GM18519 (cell line): Measurements from ENCODE around the gene SPINK13.
"Not testable (repeated sequence)": the region's sequence is repeated elsewhere in the genome, so short reads cannot be mapped to it uniquely, and the experiment has no call there.

Source experiments
- ATAC-seq: cut with Tn5 transposase; IDR thresholded peaks from one replicate; pipeline ENCODE4 v1.9.1; 2021; ENCODE audit warnings: mild to moderate bottlenecking, moderate library complexity; ENCODE audit not compliant: unreplicated experiment, low FRiP score

Gene SPINK13, protein sequence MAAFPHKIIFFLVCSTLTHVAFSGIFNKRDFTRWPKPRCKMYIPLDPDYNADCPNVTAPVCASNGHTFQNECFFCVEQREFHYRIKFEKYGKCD

DNA sequence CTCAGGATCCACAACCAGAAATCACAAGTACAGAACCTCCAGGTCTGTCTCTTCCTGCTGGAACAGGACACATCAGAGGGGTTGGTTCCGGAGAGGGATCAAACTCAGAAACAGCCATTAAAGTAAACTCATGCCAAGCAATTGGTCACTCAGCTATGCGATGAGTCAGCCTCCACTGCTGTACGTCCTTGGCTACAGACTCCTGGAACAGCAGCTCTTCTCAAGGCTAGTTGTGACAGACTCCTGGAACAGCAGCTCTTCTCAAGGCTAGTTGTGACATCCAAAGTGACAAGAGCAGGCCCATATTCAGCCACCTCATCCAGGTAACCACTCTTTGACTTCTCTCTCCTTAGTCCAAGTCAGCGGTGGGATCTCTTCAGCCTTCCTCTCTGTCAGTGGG is at the start of gene SPINK13:
SPINK13 (plus strand) TSS at position 229 of the 400 bp plus-strand sequence. CDS start 1,279 bp downstream, outside the sequence.
- ATAC-seq = no peak

DNA sequence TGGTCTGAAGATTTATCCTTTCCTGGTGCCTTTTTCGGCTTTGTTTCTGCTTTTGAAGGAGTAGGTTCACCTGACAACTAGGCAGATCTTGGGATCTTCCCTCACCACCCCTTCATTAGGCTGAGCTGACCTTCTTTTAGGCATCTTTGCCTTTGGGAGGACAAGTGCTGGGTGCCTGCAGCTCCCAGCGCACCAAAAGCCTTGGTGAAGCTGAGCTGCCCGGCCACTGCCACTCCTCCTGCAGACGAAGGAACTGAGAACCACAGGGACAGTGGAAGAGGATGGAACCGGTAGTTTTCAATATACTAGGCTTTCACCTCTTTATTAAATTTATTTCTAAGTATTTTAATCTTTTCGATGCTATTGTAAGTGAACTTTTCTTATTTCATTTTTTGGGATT is 47.1 kb upstream of the SPINK13 start:
- no peak for ATAC-seq

DNA sequence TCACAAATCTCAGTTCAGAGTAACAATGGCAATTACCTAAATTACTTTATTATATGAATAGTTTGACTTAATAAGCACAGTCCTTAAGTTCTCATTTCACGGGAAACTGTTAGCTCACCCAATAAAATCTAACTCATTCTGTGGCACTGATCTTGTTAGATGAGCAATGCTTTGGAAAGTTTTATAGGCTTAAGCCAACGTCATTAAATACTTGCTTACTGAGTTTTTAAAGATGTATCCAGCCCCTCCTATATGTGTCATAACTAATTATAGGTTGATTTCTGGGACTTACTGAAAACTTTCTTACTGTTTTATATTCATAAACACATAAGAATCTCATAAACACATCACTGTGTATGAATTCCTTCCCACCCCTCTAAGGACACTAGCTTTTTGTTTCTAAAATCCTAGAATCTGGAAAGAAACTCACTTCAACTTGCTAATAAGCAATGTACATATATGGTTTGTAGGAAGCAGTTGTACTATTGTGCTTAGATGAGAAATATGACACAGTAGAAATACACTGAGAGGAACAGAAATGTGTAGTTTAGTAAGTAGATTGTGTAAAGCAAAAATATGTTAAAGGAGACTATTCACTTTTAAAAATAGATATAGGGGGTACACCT is 44.4 kb upstream of the SPINK13 start:
- ATAC-seq = no peak

DNA sequence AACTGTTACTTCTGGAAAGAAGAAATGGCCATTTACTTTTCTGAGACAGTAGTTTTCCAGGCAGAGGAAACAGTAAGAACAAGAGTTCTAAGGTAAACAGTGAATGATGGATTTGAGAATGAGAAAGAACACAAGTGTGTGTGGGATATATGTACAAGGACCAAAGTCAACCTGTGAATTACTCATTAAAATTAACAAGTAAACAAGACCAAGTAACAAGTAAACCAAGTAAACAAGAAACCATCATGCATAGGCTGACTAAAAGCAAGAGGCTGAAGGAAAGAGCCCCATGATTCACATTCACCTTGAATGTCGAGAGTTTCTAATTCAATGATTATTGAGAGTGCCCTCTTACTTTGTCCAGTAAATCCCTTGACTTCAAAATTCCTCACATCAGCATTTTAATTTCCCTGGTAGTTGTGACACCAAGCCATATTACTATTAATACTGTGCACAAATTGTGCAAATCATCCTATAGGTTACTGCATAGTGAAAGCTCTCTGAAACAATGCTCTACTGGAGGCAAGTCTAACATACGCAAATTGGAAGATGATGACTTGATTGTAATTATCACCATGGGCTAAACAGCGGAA is 40.1 kb upstream of the SPINK13 start:
- no peak for ATAC-seq

DNA sequence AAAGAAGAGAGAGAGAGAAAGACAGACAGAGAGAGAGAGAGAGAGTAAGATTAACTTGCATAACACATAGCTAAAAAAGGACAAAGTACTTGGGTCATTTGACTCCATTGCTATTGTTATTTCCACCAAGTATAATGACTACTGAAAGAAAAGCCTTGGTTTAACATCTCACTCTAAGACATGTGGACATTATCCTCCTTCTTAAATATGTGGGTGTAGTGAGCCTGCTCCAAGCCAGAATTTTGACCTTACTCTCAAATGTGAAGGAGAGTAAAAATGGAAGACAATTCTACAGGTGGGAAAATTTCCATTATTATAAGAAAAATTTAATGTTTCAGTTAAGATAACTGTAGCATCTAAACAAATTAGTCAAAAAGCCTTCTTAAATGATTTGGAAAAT is 38.8 kb upstream of the SPINK13 start:
- ATAC-seq = no peak

DNA sequence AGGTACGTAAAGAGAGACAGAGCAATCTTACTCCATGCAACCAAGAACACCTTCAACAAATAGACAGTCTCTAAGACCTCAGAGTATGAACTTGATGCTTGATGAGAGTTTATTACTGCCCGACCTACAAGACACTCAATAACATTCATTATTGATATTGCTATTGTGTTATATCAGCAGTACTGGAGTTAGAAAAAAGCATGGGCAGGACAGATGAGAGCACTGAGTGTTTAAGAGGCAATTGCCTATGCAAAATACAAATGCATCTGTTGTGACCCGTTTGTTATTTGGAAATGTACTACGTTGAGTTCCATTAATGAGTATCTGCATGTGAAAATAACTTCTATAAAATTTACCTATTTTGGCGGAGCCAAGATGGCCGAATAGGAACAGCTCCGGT is 38.4 kb upstream of the SPINK13 start:
- ATAC-seq = no peak

DNA sequence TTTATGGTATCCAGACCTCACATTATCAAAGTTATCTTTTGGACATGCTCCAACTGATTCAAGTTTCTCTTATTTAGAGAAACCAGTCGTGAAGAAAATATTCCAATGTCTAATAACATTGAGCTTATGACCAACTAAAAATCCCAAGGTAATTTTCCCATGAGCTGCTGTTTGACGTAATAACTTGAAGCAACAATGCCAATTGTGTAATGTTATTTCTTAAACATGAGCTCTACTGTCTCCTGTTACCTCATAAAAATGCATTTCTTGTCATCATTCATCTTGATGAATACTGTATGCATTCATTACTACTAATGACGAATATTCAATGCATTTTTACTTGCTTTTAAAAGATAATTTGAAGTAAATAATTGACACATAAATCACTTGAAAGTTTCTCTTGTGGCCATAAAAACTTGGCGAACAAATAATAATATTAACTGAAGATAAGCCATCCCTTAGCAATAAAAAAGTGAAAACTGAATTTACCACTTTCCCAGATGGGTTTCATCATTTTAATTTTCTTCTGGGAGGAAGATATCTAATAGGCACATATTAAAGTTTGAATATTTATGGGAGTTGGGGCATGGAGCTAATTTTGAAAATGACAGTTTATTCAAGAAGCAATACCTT is 30.7 kb upstream of the SPINK13 start:
- ATAC-seq = no peak

DNA sequence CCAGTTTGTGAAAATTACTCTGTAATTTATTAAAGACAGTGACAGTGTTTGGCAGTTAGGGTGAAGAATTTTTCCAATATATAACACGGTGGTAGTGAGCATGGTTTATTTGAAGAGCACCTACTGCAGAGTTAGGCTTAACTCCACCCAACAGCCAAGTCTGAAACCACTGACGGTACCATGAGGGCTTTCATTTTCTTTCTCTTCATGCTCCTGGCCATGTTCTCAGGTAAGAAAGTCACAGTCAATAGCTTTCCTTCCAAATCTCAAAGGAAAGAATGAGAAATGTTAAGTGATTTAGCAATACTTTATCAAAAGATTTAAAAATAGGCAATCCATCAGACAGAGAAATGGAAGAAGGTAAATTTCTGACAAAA is 30.2 kb upstream of the SPINK13 start, which contains the start of gene MARCOL:
MARCOL (plus strand) TSS at position 108 of the 377 bp plus-strand sequence; CDS start at position 181, 73 bp downstream.
- ATAC-seq = no peak

DNA sequence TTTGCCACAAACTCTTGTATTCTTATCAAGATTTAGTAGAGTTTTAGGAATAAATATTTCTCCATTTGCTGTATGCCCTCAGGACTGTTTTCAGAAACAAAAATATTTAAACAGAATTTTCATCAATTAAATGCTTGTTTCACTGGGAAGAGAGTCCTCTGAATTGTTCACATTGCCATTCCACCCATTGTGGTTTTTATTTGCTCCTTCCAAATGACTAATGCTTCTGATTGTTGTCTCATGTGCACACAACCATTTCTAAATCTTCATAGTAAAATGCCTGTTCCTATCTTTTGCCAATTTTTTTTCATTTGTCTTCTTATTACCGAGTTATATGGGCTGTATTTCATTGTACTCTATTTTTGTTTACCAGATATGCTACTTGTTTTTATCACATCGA is 19.7 kb upstream of the SPINK13 start:
- ATAC-seq = no peak

DNA sequence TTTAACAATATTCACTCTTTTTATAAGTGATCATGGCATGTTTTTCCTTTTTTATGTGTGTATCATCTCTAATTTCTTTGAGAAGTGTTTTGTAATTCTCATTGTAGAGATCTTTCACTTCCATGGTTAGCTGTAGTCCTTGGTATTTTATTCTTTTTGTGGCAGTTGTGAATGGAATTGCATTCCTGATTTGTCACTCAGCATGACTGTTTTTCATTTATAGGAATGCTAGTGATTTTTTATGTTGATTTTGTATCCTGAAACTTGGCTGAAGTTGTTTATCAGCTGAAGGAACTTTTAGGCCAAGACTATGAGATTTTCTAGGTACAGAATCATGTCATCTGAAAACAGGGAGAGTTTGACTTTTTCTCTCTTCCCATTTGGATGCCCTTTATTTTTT is 13.1 kb upstream of the SPINK13 start:
- no peak for ATAC-seq

DNA sequence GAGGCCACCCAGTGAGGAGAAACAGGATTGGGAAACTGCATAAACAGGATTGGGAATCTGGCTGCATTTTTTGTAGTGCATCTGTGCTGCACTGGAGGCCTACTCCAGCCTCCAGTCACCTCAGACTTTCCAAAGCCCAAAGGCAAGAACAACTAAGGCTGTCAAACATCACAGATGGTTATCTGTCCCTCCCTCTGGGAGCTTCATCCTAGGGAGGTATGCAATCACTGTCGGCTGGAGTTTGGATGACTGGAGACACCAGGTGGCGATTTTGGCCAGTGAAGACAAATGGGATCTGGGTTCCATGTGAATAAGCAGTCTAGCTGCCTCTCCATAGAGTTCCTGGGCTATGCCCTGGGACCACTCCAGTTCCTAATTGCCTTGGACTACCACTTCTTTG is 9.3 kb upstream of the SPINK13 start:
- no peak for ATAC-seq

DNA sequence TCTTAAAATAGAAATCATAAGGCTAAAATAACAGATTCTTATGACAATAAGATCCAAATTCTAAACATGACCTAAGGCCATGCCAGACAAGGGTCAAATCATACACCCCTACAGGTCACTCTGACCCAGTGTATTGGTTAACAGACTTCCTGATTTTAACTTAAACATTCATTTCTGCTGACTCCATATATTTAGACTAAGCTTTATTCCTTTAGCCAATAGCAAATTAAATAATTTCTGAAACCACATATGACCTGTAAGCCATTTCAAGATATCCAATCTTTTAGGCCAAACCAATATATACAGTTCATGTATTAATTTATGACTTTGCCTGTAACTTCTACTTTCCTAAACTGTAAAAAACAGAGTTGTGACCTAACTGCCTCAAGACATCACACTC is 7.4 kb upstream of the SPINK13 start:
- no peak for ATAC-seq

DNA sequence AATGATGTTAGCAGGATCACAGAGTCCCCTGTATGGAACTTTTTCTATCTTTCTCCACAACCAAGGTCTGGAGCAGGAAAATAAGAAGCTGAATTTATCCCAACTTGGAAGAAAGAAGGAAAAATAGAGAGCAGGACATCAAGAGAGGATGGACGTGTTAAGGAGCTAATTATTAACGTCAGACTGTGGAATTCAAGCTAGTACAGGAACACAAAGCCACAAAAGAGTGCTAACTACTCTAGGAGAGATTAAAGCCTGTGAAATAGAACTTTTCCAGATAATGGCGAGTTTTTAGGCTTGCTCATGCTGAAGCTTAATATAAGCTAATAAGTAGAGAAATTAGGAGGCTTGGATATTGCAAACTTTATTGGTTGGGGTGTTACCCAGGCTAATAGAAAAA is 632 bp upstream of the SPINK13 start:
- ATAC-seq = no peak

DNA sequence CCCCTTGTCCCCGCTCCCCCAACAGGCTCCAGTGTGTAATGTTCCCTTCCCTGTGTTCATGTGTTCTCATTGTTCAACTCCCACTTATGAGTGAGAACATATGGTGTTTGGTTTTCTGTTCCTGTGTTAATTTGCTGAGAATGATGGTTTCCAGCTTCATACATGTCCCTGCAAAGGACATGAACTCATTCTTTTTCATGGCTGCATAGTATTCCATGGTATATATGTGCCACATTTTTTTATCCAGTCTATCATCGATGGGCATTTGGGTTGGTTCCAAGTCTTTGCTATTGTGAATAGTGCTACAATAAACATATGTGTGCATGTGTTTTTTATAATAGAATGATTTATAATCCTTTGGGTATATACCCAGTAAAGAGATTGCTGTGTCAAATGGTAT is 6.5 kb downstream of the SPINK13 start:
- not testable (repeated sequence) for ATAC-seq

DNA sequence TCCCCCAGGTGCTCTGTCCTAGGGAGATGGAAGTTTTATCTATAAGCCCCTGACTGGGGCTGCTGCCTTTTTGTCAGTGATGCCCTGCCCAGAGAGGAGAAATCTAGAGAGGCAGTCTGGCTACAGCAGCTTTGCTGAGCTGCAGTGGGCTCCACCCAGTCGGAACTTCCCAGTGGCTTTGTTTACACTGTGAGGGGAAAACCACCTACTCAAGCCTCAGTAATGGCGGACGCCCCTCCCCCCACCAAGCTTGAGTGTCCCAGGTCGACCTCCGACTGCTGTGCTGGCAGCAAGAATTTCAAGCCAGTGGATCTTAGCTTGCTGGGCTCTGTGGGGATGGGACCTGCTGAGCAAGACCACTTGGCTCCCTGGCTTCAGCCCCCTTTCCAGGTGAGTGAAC is 12.3 kb downstream of the SPINK13 start:
- ATAC-seq = not testable (repeated sequence)

DNA sequence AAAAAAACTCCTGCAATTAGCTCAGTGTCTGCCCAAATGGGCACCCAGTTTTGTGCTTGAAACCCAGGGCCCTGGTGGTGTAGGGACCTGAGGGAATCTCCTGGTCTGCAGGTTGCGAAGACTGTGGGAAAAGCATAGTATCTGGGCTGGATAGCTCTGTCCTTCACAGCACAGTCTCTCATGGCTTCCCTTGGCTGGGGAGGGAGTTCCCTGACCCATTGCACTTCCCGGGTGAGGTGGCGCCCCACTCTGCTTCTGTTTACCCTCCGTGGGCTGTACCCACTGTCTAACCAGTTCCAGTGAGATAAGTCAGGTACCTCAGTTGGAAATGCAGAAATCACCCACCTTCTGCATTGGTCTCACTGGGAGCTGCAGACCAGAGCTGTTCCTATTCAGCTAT is 12.7 kb downstream of the SPINK13 start:
- ATAC-seq = not testable (repeated sequence)

DNA sequence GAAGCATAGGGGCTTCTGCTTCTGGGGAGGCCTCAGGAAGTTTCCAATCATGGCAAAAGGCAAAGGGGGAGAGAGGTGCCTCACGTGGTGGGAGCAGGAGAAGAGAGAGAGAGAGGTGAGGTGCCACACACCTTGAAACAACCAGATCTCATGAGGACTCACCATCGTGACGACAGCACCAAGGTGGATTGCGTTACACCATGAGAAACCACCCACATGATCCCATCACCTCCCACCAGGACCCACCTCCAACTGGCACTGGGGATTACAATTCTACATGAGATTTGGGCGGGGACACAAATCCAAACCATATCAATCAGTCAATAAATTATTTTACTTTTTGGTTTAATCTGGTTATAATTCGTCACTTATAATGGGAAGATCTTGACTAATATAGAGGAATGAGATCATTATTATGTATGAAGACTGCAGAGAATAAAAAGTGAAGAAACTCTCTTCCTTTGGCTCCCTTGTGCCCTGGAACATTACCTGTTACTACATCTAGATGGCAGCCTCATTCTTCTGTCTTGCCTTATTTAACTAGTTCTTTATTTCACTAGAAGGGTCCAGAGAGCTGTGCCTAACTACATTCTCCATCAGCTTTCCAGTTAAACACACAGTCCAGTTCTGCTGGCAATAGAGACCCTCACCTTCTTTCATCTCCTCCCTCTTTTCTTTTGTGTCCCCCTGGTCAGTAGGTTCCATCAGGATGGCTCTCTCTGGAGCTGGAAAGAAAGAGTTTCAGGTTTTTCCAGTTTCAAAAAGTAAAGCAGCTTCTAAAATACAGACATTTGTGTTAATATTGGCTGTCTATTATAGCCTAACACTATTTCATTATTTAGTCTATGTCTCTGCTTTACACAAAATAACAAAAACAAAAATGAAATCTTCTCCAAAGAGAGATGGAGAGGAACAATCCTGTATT is 21.9 kb downstream of the SPINK13 start:
- ATAC-seq = peak; percentile 49

DNA sequence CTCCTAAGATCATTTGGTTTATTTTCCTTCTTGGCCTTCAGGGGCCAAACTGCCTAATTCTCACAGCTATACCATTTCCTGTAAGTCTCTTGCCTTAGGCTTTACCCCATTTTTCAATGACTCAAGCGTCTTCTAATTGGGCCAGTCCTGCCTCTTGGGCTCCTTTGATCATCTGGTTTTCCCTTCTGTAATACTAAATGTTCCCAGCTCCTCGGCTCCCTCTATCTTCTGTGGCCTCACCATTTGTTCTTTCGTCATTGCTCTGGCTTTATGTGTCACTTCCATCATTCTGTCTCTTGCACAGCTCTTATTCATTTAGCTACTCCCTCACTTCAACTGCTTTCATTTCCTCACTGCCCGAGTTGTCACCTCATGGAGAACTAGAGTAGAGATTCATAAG is 29.1 kb downstream of the SPINK13 start:
- ATAC-seq = no peak

DNA sequence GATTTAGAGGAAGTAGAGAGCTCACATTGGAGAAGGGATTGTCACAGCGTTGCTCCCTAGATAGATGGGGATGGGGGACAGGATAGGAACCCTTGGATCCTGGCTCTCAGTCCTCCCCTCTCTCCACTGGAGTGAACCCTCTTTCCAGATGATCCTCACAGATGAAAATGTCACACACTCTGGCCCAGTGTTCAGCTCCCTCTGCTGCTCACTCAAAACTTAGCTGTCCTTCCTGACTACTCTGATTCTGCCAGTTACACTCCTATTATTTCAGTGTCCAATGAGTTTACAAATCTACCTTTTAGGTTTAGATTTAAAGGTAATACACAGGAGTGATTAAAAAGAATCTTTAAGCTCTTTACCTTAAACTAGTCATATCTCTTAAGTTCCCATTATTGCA is 37.9 kb downstream of the SPINK13 start:
- no peak for ATAC-seq

DNA sequence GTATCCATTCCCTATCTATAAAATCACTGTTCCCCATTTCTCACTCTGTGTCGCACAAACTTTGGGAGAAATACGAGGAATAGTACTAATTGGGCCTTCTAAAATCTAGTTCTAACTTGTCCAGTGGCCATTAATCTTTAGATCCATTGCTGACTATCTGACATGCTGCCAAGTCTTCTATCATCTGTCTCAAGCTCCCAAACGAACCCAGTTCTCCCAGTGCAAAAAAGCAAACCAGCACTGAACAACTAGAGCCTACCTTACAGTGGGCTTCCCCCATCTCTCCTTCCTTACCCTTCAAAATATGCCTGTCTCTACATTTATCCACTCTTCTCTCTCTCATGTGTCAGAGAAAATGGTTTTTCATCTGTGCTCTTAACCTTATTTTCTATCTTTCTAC is 40.4 kb downstream of the SPINK13 start:
- no peak for ATAC-seq

DNA sequence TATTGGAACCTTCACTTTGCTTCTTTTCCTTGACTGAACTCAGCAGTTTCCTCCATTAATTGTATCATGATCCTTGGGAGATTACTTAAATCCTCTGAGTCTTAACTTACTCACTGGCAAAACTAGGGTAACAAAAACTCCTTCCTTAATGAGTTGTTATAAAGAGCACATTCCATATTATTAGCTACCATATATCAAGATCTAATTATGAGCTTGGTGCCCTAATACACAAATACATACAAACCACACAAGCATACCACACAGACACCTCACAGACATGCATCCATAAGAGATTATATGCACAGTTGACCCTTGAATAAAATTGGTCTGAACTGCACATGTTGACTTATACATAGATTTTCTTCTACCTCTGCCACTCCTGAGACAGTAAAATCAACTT is 41.2 kb downstream of the SPINK13 start:
- no peak for ATAC-seq
